H9 (cell line): ENCODE measurements around the gene PRKACA. TPM values are rescaled to one million over a fixed set of nuclear protein-coding genes. Genes with fewer than 3 reads are reported as not detected.

ENCODE experiments used
- DNase-seq: peaks from one replicate; pipeline ENCODE4 v3.0.0-alpha.2; 2017
- H2AFZ ChIP-seq: one replicate; pipeline ENCODE4 v1.6.1; 2013; ENCODE audit warnings: mild to moderate bottlenecking, low read length, control low read depth, moderate library complexity
- H2AK5ac ChIP-seq: 2 replicates; pipeline ENCODE4 v1.6.1; 2013; ENCODE audit warnings: low read length, control low read depth, mixed read lengths; ENCODE audit not compliant: insufficient read length
- H2BK120ac ChIP-seq: one replicate; pipeline ENCODE4 v1.6.1; 2013; ENCODE audit warnings: low read depth, mild to moderate bottlenecking, low read length, control low read depth, inconsistent platforms; ENCODE audit not compliant: poor library complexity, severe bottlenecking
- H2BK12ac ChIP-seq: 2 replicates; pipeline ENCODE4 v1.6.1; 2013; ENCODE audit warnings: low read length, control low read depth, mixed read lengths, low read depth; ENCODE audit not compliant: insufficient read length
- H2BK15ac ChIP-seq: 2 replicates; pipeline ENCODE4 v1.6.1; 2013; ENCODE audit warnings: low read depth, low read length, control low read depth
- H2BK20ac ChIP-seq: one replicate; pipeline ENCODE4 v1.6.1; 2013; ENCODE audit warnings: low read depth, mild to moderate bottlenecking, low read length, control low read depth, inconsistent platforms; ENCODE audit not compliant: poor library complexity, severe bottlenecking
- H2BK5ac ChIP-seq: 2 replicates; pipeline ENCODE4 v1.6.1; 2013; ENCODE audit warnings: low read length, control low read depth, mixed read lengths; ENCODE audit not compliant: insufficient read length
- H3K14ac ChIP-seq: 2 replicates; pipeline ENCODE4 v1.6.1; 2013; ENCODE audit warnings: low read length, control low read depth; ENCODE audit not compliant: insufficient read depth
- H3K18ac ChIP-seq: 2 replicates; pipeline ENCODE4 v1.6.1; 2013; ENCODE audit warnings: low read depth, mild to moderate bottlenecking, mixed read lengths, low read length, control low read depth; ENCODE audit not compliant: insufficient read length
- H3K23ac ChIP-seq: 2 replicates; pipeline ENCODE4 v1.6.1; 2013; ENCODE audit warnings: low read length, control low read depth, mixed read lengths, low read depth; ENCODE audit not compliant: insufficient read length
- H3K23me2 ChIP-seq: 2 replicates; pipeline ENCODE4 v1.6.1; 2013; ENCODE audit warnings: low read depth, mild to moderate bottlenecking, mixed read lengths, low read length, control low read depth; ENCODE audit not compliant: insufficient read length, poor library complexity, severe bottlenecking
- H3K27ac ChIP-seq: 2 replicates; pipeline ENCODE4 v1.5.1; 2013; ENCODE audit warnings: low read length, control low read depth, mixed read lengths, low read depth; ENCODE audit not compliant: insufficient read length
- H3K27me3 ChIP-seq: 2 replicates; pipeline ENCODE4 v1.6.1; 2013; ENCODE audit warnings: low read length, control low read depth, inconsistent platforms; ENCODE audit not compliant: insufficient read depth
- H3K4ac ChIP-seq: 2 replicates; pipeline ENCODE4 v1.6.1; 2013; ENCODE audit warnings: low read depth, mild to moderate bottlenecking, control low read depth, inconsistent platforms, low read length, moderate library complexity
- H3K4me1 ChIP-seq: 2 replicates; pipeline ENCODE4 v1.6.1; 2013; ENCODE audit warnings: low read length, control low read depth, inconsistent platforms; ENCODE audit not compliant: insufficient read depth
- H3K4me2 ChIP-seq: 2 replicates; pipeline ENCODE4 v1.6.1; 2013; ENCODE audit warnings: low read length, control low read depth, mixed read lengths; ENCODE audit not compliant: insufficient read length, insufficient read depth
- H3K56ac ChIP-seq: 2 replicates; pipeline ENCODE4 v1.6.1; 2013; ENCODE audit warnings: low read depth, mild to moderate bottlenecking, mixed read lengths, low read length, control low read depth; ENCODE audit not compliant: insufficient read length
- H3K79me1 ChIP-seq: 2 replicates; pipeline ENCODE4 v1.6.1; 2013; ENCODE audit warnings: low read depth, mild to moderate bottlenecking, moderate library complexity, low read length, control low read depth, inconsistent platforms; ENCODE audit not compliant: insufficient read depth, poor library complexity, severe bottlenecking
- H3K79me2 ChIP-seq: 2 replicates; pipeline ENCODE4 v1.6.1; 2013; ENCODE audit warnings: low read length, control low read depth, inconsistent platforms; ENCODE audit not compliant: insufficient read depth
- H3K9ac ChIP-seq: 2 replicates; pipeline ENCODE4 v1.6.1; 2013; ENCODE audit warnings: low read length, control low read depth, mixed read lengths; ENCODE audit not compliant: insufficient read length; ENCODE audit errors: extremely low read depth
- H3K9me3 ChIP-seq: one replicate; pipeline ENCODE4 v1.6.1; 2013; ENCODE audit warnings: low read depth, low read length, inconsistent platforms; ENCODE audit not compliant: control insufficient read depth
- H3T11ph ChIP-seq: one replicate; pipeline ENCODE4 v1.6.1; 2013; ENCODE audit warnings: mild to moderate bottlenecking, low read length, control low read depth, inconsistent platforms
- H4K20me1 ChIP-seq: one replicate; pipeline ENCODE4 v1.6.1; 2013; ENCODE audit not compliant: control insufficient read depth, insufficient read length, insufficient read depth
- H4K5ac ChIP-seq: 2 replicates; pipeline ENCODE4 v1.6.1; 2013; ENCODE audit warnings: low read depth, mild to moderate bottlenecking, mixed read lengths, low read length, control low read depth; ENCODE audit not compliant: insufficient read length
- H4K8ac ChIP-seq: replicated peaks from 2 replicates; pipeline ENCODE4 v1.6.1; 2013; ENCODE audit warnings: low read length, control low read depth, mixed read lengths, low read depth; ENCODE audit not compliant: insufficient read length
- H4K91ac ChIP-seq: 2 replicates; pipeline ENCODE4 v1.6.1; 2013; ENCODE audit warnings: low read depth, mild to moderate bottlenecking, moderate library complexity, mixed read lengths, low read length, control low read depth; ENCODE audit not compliant: insufficient read length
- H3K27ac Mint-ChIP-seq, 3 experiments: 2 replicates in 2 of 3; 3 replicates in 1 of 3; pipeline ENCODE4 v1.8.0; 2020 to 2021; ENCODE audit warnings: mixed read lengths in 3 of 3, mild to moderate bottlenecking in 1 of 3, moderate library complexity in 1 of 3
- H3K27me3 Mint-ChIP-seq: 2 replicates; pipeline ENCODE4 v1.8.0; 2021; ENCODE audit warnings: low read depth, mild to moderate bottlenecking, moderate library complexity, mixed read lengths
- H3K36me3 Mint-ChIP-seq, 3 experiments: 2 replicates in 2 of 3; 3 replicates in 1 of 3; pipeline ENCODE4 v1.8.0; 2020 to 2021; ENCODE audit warnings: low read depth in 3 of 3, mixed read lengths in 3 of 3; ENCODE audit not compliant: insufficient read depth in 1 of 3
- H3K4me1 Mint-ChIP-seq, 2 experiments: 2 replicates each; pipeline ENCODE4 v1.8.0; 2020; ENCODE audit warnings: mixed read lengths in 2 of 2
- H3K4me3 Mint-ChIP-seq, 2 experiments: 2 replicates in 1 of 2; 3 replicates in 1 of 2; pipeline ENCODE4 v1.8.0; 2020 to 2021; ENCODE audit warnings: mild to moderate bottlenecking in 2 of 2, mixed read lengths in 2 of 2, moderate library complexity in 1 of 2
- H3K9me3 Mint-ChIP-seq, 2 experiments: 2 replicates in 1 of 2; 3 replicates in 1 of 2; pipeline ENCODE4 v1.8.0; 2020; ENCODE audit warnings: mild to moderate bottlenecking in 2 of 2, mixed read lengths in 2 of 2, moderate library complexity in 1 of 2
- WGBS: extraction: QIAGEN DNeasy Blood & Tissue Kit; methylation state at CpG from one replicate; pipeline ENCODE4 v1.1.7; 2013; ENCODE audit warnings: missing lambda C conversion rate, low lambda C conversion rate, mixed read lengths; ENCODE audit not compliant: insufficient read length; ENCODE audit errors: extremely low coverage; 5-methylcytosine and 5-hydroxymethylcytosine counted together
- total RNA-seq: library from RNA; stranded (reverse); gene quantifications from 2 replicates; pipeline ENCODE4 v1.2.1, GENCODE V29; 2021
- TF ChIP-seq, protein P1 (sequence below): fragments of 200-600 bp; sonication (generic); conservative IDR thresholded peaks from 3 replicates; pipeline ENCODE4 v1.8.0; 2021; ENCODE audit warnings: antibody characterized with exemption, mild to moderate bottlenecking

PRKACA gene
- total RNA-seq, 1 experiment from 2014 or later: 51.8 TPM

- Histone ChIP-seq H2AK5ac (no peak overlapping the region), H4K8ac (no peak overlapping the region), H3K79me1 (no peaks in the 10 kb centered on the region), H3K27me3 (no peaks in the 10 kb centered on the region), H3K4me1 (no peaks in the 10 kb centered on the region), H3K56ac (no peak overlapping the region), H3K23ac (no peak overlapping the region), H2BK20ac (no peak overlapping the region), H3K9me3 (no peaks in the 10 kb centered on the region), H3K18ac (no peak overlapping the region), H2BK120ac (no peak overlapping the region), H3K79me2 (no peaks in the 10 kb centered on the region), H4K91ac (no peak overlapping the region), H3K14ac (no peak overlapping the region), H3K9ac (no peak overlapping the region), H2BK5ac (no peak overlapping the region), H4K5ac (no peak overlapping the region), H4K20me1 (no peaks in the 10 kb centered on the region), H3K27ac (no peak overlapping the region), H2BK15ac (no peak overlapping the region), H3K4me2 (no peak overlapping the region), H3T11ph (no peak overlapping the region), H2BK12ac (no peak overlapping the region), H2AFZ (no peak overlapping the region), H3K4ac (no peak overlapping the region), H3K23me2 (no peaks in the 10 kb centered on the region)
- no CpG with 5 or more reads among the region's 1 CpG for WGBS
- H3K4me1 Mint-ChIP-seq: no peaks in the 10 kb centered on the region
- peaks cover 2 to 24% (median 8%) of the 10 kb centered on the region in 3 experiments; a peak in 4 of 7 replicates for H3K36me3 Mint-ChIP-seq
- H3K27ac Mint-ChIP-seq: no peak overlapping the region
- H3K9me3 Mint-ChIP-seq: no peaks in the 10 kb centered on the region
- H3K4me3 Mint-ChIP-seq: no peak overlapping the region
- TF ChIP-seq, protein P1, sequence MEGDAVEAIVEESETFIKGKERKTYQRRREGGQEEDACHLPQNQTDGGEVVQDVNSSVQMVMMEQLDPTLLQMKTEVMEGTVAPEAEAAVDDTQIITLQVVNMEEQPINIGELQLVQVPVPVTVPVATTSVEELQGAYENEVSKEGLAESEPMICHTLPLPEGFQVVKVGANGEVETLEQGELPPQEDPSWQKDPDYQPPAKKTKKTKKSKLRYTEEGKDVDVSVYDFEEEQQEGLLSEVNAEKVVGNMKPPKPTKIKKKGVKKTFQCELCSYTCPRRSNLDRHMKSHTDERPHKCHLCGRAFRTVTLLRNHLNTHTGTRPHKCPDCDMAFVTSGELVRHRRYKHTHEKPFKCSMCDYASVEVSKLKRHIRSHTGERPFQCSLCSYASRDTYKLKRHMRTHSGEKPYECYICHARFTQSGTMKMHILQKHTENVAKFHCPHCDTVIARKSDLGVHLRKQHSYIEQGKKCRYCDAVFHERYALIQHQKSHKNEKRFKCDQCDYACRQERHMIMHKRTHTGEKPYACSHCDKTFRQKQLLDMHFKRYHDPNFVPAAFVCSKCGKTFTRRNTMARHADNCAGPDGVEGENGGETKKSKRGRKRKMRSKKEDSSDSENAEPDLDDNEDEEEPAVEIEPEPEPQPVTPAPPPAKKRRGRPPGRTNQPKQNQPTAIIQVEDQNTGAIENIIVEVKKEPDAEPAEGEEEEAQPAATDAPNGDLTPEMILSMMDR: no peak
- DNase-seq: no peak
- no peaks in the 10 kb centered on the region for H3K27me3 Mint-ChIP-seq
These were observed 14.3 kb downstream of the PRKACA start for GRCh38 chr19:14103310-14103709.
